Retinal pigment epithelial cell (primary cell): Measurements from ENCODE around the gene NDNF.

Experiments
- DNase-seq: peaks from one replicate; pipeline ENCODE4 v3.0.0-alpha.2; 2010; ENCODE audit warnings: low read depth
- H3K4me3 ChIP-seq: 2 replicates; pipeline ENCODE4 v1.5.1; 2011; ENCODE audit warnings: mild to moderate bottlenecking, low read length, control low read depth, moderate library complexity
- TF ChIP-seq, protein P1 (sequence below): conservative IDR thresholded peaks from 2 replicates; pipeline ENCODE4 v1.5.1; 2011; ENCODE audit warnings: low read depth, low read length, control low read depth, inconsistent platforms

Gene NDNF

GRCh38 chr4:121061861-121062260 lies 10.5 kb downstream of the NDNF start:
- no peak overlapping the region for H3K4me3 ChIP-seq
- TF ChIP-seq, protein P1, sequence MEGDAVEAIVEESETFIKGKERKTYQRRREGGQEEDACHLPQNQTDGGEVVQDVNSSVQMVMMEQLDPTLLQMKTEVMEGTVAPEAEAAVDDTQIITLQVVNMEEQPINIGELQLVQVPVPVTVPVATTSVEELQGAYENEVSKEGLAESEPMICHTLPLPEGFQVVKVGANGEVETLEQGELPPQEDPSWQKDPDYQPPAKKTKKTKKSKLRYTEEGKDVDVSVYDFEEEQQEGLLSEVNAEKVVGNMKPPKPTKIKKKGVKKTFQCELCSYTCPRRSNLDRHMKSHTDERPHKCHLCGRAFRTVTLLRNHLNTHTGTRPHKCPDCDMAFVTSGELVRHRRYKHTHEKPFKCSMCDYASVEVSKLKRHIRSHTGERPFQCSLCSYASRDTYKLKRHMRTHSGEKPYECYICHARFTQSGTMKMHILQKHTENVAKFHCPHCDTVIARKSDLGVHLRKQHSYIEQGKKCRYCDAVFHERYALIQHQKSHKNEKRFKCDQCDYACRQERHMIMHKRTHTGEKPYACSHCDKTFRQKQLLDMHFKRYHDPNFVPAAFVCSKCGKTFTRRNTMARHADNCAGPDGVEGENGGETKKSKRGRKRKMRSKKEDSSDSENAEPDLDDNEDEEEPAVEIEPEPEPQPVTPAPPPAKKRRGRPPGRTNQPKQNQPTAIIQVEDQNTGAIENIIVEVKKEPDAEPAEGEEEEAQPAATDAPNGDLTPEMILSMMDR, result no peak
- no peak for DNase-seq

DNA sequence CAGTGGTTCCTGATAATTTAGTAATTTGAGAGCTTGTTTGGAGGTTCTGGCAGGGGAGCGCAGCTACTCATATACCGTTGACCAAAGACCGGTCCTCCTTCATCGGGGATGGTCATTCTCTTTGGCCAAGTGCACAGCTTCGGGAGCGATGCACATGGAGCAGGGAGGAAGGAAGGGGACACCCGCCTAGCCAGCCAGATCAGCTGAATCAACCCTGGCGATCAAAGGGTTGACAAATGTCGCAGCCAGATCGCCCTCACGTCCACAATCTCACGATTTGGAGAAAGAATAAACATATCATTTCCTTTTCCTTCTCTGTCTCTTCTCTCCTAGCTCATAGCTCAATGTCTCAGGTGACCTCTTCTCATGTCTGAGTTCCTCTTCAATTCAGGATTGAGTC lies 11.1 kb downstream of the NDNF start:
- H3K4me3 ChIP-seq, result no peak overlapping the region
- no peak for DNase-seq
- TF ChIP-seq, protein P1, result no peak

GRCh38 chr4:121057466-121057922 lies 14.8 kb downstream of the NDNF start:
- TF ChIP-seq, protein P1, result no peak
- no peak overlapping the region for H3K4me3 ChIP-seq
- DNase-seq, result no peak

DNA sequence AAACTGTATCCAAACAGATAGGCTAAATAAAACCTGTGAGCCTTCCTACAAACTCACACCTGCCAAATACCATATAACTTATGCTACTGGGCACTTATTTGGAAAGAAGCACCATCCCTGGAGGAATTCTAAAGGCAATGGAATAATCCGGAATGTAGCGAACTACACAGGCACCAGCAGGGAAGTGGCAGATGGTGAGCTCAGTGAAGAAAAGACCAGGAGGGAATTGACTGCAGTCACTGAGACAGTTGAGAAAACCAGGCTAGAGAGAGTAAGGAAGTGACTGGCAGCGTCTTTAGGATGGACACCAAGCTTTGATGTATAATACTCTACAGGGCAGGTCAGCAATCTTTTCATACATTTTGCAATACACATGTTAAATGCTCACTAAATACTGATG lies 16.3 kb downstream of the NDNF start:
- H3K4me3 ChIP-seq, result no peak overlapping the region
- no peak for DNase-seq
- TF ChIP-seq, protein P1, result no peak

DNA sequence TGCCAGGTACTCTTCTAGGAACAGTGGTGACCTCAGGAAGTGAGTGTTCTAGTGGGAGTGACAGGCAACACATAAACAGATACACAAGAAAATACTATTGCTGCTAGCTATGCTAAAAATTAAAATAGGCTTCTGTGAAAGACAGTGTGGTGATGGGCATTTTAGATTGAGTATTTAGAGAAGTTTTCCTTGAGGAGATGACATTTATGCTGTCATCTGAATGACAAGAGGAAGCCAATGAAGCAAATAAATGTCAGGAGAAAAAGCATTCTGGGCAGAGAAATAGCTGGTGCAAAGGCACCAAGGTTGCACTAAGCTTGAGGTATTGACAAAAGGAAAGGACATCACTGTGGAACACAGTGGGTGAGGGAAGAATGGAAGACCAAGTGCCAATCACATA lies 18.0 kb downstream of the NDNF start:
- TF ChIP-seq, protein P1, result no peak
- no peak overlapping the region for H3K4me3 ChIP-seq
- DNase-seq, result no peak

- no peak for DNase-seq
- no peak overlapping the region for H3K4me3 ChIP-seq
- TF ChIP-seq, protein P1, result no peak
Observed at GRCh38 chr4:121053601-121054143, 18.7 kb downstream of the NDNF start.

DNA sequence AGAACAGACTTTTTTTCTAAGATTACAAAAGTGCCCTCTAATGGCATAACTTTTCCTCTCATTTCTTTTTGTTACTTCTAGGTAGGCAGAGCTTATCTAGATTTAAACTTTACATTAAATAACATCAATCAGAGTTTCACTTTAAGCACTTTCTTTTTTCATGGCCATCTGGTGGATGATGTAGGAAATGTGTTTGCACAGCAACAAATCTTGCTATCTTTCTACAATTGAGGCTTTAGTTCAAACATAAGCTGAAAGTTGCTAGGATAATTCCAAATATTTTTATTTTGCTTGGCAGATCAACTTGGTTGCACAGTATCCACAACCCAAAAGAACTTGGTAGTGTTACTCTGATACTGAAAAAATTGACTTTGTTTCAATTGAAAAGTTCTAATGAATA lies 22.0 kb downstream of the NDNF start:
- no peak overlapping the region for H3K4me3 ChIP-seq
- DNase-seq, result no peak
- TF ChIP-seq, protein P1, result peak; percentile 52
